SHP77 (cell line): ENCODE measurements around the gene CYB561D1.

Source experiments
- DNase-seq, 2 experiments: peaks; one replicate each; lab custom pipeline; 2025; lab: John Stamatoyannopoulos, UW

Gene CYB561D1

DNA sequence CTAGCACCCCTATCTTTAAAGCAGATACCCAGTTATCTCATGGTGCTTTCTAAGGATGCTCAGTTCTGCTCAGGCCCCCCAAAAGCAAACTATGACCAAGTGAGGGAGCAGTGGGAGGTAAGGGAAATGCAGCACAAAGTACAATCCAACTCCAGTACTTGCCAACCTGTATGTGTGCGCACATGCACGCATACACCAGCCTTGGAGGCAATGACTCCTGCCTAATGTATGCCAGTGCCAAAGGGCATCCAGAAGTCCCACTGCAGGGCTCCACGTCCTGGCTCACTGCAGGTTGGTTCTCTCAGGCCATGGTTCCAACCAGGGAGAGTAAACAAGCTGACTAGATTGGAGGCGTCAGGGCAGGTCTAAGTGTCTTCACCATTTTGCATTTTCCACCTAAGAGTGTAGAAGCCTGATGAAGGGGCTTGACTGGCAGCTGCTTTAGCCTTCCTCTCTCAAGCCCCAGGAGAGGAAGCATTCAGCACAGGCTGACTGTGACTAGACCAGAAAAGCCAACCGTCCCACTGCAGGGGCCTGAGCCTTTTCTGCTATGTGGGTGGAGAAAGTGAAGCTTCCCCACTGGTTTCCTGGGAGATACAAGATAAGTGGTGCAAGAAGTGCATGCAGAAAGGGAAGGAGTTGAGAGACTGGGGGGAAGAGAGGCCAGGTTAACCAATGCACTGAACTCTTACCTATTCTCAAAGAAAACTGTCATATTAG lies 7.9 kb downstream of the CYB561D1 start:
- no peak for DNase-seq

DNA sequence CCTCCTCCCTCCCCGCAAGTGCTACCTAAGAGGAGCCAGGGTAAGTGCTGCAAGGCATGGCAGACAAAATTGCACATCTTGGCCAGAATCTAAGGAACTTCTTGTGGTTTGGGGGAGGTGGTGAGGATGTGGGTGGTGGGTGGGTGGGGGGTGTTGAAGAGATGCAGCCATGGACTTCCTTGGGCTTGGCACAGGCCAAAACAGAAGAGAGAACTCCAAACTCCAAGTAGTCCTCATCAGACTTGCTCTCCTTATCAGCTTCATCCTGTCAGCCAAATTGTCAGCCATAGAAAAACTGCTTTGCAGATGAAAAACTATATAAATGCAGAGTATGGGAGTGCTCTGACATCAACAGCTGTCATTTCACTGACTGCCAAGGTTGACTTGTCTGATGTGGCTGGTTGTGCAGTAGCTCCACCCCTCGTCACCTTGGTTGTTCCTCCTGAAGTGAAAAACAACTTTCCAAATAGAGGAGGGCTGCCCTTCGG lies 8.5 kb downstream of the CYB561D1 start:
- DNase-seq = no peak

- DNase-seq = no peak
Observed at GRCh38 chr1:109503935-109504334, 10.0 kb downstream of the CYB561D1 start.

DNA sequence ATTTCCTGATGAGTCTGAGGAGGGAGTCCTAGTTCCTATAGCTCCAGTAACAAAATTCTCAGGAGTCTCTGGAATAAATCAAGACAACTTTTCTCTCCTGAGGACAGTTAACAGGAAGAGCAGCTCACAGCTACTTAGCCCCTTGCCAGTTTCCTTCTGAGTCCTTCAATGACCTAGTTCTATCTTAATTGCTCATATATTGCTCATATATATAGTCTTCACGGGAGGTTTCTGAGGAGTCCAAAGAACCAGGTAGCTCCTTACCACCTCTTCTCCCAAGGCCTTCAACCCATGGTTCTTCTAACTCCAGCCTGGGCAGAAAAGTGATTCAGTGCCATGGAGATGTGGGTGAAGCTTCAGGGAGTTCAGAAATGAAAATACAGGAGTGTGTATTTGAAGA lies 11.1 kb downstream of the CYB561D1 start:
- no peak for DNase-seq

DNA sequence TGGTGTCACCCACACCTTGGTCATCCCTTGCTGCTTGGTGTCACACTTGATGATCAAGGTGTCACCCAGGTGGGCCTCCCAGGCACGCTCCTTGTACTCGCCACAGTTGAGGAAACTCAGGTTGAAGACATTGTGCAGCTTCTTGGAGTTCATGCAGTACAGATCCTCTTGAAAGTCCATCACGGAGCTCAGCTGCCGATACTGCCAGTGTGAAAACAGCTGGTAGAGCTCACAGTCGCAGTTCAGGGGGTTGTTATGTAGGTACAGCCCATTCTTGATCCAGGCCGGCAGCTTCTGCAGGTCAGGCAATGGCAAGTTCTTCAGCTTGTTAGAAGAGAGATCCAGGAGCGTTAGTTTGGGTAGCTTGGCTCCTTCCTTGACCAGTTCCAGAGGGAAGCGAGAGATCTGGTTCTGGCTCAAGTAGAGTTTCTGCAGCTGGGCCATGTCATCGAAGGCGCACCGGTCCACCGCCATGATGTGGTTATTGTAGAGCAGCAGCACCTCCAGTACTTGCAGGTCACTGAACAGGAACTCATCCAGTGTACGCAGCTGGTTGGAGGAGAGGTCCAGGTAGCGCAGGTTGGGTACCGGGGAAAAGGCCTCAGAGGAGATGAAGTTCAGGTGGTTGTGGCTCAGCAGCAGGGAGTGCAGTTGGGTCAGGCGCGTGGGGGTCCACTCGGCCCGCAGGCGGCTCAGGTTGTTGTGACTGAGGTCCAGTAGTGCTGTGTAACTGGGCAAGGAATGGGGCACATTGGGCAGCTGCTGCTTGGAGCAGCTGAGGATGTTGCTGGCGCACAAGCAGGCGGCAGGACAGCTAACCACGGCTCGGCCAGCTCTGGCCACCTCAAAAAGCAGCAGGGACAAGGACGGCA lies 14.3 kb downstream of the CYB561D1 start:
- DNase-seq = no peak

- DNase-seq = no peak
Observed at GRCh38 chr1:109508873-109509175, 14.9 kb downstream of the CYB561D1 start.

GRCh38 chr1:109509176-109510134 lies 15.6 kb downstream of the CYB561D1 start, which contains the start of gene AMIGO1:
TSS of gene AMIGO1 (minus strand) at chr1:109509727. CDS start at chr1:109508912, 815 bp downstream.
- DNase-seq = peak; percentile 26 to 59

GRCh38 chr1:109513110-109513710 lies 19.3 kb downstream of the CYB561D1 start:
- no peak for DNase-seq

DNA sequence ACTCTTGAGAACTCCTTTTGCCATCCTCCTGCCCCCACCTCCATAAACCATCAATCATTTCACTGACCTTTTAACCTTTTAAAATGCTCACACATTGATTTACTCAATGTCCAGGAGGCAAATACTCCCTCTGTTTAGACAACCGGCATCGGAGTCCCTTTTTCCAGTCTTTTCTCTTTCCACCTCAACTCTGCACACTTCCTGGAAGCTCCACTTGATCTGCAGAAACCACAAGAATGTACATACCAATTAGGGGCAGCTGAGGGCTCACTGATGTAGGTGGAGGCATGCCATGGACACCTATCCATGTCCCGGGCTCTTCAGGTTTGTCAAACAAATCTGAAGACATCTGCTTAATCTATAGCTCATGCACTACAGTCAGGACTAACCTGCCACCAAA lies 21.0 kb downstream of the CYB561D1 start:
- no peak for DNase-seq

DNA sequence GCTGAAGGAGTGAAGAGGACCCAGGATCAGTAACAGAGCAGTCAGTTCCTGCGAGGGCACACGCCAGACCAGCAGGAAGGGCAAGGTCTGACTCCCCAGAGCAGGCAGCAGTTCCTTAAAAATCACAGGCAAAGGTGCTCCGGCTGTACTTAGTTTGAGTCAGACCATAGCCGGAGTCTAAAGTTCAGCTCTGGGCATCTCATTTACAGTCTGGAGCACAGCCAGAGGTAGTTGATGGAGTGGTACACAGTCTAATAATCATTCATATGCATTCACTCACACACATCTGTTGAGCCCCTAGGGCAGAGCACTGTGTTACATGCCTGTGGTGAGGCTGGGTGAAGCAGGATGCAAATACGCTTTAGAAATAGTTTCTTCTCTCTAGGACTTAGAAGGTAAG lies 23.0 kb downstream of the CYB561D1 start:
- DNase-seq = no peak

- no peak for DNase-seq
Observed at GRCh38 chr1:109517337-109517736, 23.4 kb downstream of the CYB561D1 start.

- no peak for DNase-seq
Observed at GRCh38 chr1:109521002-109521951, 27.4 kb downstream of the CYB561D1 start.

- DNase-seq = no peak
Observed at GRCh38 chr1:109522026-109522425, 28.1 kb downstream of the CYB561D1 start.

DNA sequence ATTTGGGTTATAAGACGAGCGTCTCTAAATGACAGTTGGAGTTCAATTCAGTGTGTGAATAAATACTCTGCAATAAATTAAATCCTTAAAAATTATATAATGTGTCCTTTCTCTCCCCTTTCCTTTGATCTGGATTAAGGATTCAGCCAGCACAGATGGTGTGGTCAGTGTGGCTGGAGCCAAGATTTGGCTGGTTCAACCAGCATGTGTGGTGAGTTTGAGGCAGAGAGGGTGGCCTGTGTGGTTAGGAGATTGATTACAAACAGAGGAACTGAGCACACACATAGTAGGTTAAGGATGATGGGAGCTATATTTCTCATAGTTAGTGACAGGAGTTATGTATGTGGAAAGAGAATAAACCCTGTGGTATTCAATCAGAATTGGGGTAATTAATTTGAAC lies 29.8 kb downstream of the CYB561D1 start:
- no peak for DNase-seq

DNA sequence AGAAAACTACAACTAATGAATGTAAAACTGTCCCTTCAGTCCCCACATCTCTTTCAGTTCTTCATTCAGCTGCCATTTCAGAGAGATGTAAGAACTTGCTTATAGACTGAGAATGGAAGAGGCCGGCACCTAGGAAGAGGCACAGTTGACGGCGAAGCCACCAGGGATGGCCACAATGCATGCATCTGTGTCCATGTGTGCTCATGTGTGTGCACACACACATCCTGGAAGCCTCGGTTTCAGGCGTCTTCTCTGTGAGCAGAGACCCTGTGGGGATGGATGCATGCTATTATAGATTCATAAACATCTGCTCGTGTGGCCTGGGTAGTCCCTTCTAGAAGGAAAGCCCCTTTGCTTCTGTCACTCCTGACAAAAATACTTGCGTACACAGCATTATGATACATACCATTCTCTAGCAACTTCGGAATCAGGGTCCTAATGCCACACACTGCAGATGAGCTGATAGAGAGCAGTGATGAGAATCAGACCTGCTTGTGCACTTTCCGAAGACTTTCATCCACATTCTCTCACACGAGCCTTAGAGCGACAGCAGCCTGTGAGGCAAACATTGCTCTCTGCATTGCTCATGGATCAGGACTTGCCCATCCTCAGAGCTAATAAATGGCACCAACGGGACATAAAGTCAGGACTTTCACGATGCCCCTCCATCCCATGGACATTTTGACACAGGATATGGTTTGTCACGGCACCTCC lies 33.4 kb downstream of the CYB561D1 start:
- DNase-seq = no peak

DNA sequence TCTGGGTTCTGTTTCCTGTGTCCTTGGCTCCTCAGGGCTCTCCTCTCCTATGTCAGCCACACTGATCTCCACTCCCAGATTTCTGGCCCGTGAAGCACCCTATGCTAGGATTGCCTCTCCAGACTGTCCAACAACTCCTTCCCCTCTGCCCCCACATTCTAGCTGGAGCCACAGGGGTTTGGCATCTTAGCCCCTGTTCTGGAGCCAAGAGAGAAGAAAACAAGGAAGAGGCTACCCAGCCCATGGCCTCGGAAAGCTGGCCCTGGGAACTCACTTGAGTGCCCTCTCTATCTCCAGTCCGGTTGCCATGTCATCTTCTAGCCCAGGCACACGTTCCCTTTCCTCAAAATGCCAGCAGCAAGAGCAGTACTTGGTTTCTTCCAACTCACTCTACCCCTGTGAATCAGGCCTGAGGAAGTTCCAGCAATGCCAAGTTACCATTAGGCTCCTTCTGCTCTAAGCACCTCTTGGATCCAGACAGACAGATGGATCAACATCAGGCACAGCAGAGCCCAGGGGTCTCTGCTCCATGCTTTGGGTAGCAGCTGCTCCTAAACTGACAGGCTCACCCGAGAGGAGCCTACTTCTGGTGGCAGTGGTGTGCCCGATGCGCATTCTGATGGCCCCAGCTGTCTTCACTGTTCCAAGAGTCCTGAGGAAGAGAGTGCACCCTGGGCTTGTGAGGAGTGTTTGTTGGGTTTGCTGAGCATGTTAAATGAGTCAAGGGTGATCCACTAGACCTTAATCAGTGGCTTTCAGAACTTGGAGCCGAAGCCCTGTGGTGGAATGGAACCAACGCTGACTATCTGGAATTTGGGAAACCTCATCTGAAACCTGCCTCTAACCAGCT lies 34.2 kb downstream of the CYB561D1 start:
- no peak for DNase-seq

DNA sequence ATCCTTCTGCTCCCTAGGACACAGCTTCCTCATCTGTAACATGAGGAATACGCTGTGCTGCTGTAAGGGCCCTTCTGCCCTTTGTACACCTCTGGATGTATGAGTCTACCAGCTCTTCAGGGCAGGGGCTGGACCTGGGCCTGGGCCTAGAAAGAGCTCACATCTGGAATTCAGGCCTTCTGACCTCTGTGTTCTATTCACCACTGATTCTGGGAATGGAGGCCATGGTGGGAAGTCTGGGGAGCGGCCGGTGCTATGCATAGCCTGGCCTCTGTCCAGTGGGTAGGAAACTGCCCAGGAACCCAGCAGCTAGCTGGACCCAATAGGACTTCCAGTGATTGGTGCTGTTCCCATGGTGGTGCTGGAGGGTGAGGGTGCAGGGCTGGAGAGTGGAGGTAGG lies 34.8 kb downstream of the CYB561D1 start:
- no peak for DNase-seq

GRCh38 chr1:109529881-109530456 lies 36.1 kb downstream of the CYB561D1 start:
- DNase-seq = peak in 1 of 2 experiments; percentile 17
